A673 (cell line): ENCODE measurements around the gene EPN2.

Source experiments
- CTCF ChIP-seq: fragments of 300-800, 200-600 bp; sonication (generic); conservative IDR thresholded peaks from 2 replicates; pipeline ENCODE4 v1.5.1; 2017; ENCODE audit warnings: low read depth, mild to moderate bottlenecking, antibody characterized with exemption, low read length, moderate library complexity, mixed read lengths
- EZH2 ChIP-seq: fragments of 200-600 bp; sonication (generic); IDR thresholded peaks from 2 replicates; pipeline ENCODE4 v1.6.1; 2017; ENCODE audit warnings: borderline replicate concordance, low read depth, mild to moderate bottlenecking, mixed read lengths, antibody characterized with exemption, low read length; ENCODE audit not compliant: poor library complexity, severe bottlenecking

GRCh38 chr17:19270704-19271611, 33.8 kb downstream of the EPN2 start:
- TF ChIP-seq CTCF (no peak), EZH2 (no peak)
